Astrocyte of the cerebellum (primary cell): ENCODE results near the gene SLC25A22.

Experiments
- DNase-seq: peaks from one replicate; pipeline ENCODE4 v3.0.0-alpha.2; 2011; ENCODE audit warnings: low read depth
- H3K4me3 ChIP-seq: 2 replicates; pipeline ENCODE4 v1.5.1; 2011; ENCODE audit warnings: mild to moderate bottlenecking, low read depth, low read length, moderate library complexity
- CTCF ChIP-seq: IDR thresholded peaks from 2 replicates; pipeline ENCODE4 v1.5.1; 2012; ENCODE audit warnings: low read length, low read depth, moderate library complexity, mild to moderate bottlenecking; ENCODE audit errors: missing control alignments
- in situ Hi-C: cut with HindIII; loops from 2 replicates; pipeline ENCODE4 v1.10.0; 2017; ENCODE audit warnings: low sequenced_read_pairs

The SLC25A22 gene

GRCh38 chr11:798093-798713 is at the start of gene SLC25A22:
Gene SLC25A22, minus strand, starts transcription at chr11:798281. Its CDS starts 3,275 bp downstream, at chr11:795006.
- no peak for DNase-seq
- peak; percentile 66 for TF ChIP-seq CTCF
- H3K4me3 ChIP-seq = peak within 1 kb of the TSS; percentile 78
- in situ Hi-C loops = no loop called here

GRCh38 chr11:847876-848275 is 49.8 kb upstream of the SLC25A22 start:
- no peak for TF ChIP-seq CTCF
- in situ Hi-C loops = no loop called here
- H3K4me3 ChIP-seq = no peak overlapping the region
- no peak for DNase-seq

- in situ Hi-C loops = no loop called here
- DNase-seq = no peak
- TF ChIP-seq CTCF = no peak
- H3K4me3 ChIP-seq = no peak overlapping the region
These were observed 48.5 kb upstream of the SLC25A22 start for GRCh38 chr11:846496-847098.

- no peak for DNase-seq
- TF ChIP-seq CTCF = no peak
- H3K4me3 ChIP-seq = peak overlapping the region; percentile 5
- in situ Hi-C loops = no loop called here
These were observed 47.9 kb upstream of the SLC25A22 start for GRCh38 chr11:845872-846495.

- DNase-seq = peak; percentile 88
- peak overlapping the region; percentile 94 for H3K4me3 ChIP-seq
These were observed 46.9 kb upstream of the SLC25A22 start for GRCh38 chr11:844693-845644.

More at GRCh38 chr11:844693-845644, 46.9 kb upstream of the SLC25A22 start:
- no peak for TF ChIP-seq CTCF
- in situ Hi-C loops = no loop called here
